GM19043 (cell line): ENCODE data around the gene NKPD1.

Experiments
- ATAC-seq: cut with Tn5 transposase; IDR thresholded peaks from one replicate; pipeline ENCODE4 v1.9.1; 2021; ENCODE audit warnings: low read depth; ENCODE audit not compliant: unreplicated experiment

Gene NKPD1

DNA sequence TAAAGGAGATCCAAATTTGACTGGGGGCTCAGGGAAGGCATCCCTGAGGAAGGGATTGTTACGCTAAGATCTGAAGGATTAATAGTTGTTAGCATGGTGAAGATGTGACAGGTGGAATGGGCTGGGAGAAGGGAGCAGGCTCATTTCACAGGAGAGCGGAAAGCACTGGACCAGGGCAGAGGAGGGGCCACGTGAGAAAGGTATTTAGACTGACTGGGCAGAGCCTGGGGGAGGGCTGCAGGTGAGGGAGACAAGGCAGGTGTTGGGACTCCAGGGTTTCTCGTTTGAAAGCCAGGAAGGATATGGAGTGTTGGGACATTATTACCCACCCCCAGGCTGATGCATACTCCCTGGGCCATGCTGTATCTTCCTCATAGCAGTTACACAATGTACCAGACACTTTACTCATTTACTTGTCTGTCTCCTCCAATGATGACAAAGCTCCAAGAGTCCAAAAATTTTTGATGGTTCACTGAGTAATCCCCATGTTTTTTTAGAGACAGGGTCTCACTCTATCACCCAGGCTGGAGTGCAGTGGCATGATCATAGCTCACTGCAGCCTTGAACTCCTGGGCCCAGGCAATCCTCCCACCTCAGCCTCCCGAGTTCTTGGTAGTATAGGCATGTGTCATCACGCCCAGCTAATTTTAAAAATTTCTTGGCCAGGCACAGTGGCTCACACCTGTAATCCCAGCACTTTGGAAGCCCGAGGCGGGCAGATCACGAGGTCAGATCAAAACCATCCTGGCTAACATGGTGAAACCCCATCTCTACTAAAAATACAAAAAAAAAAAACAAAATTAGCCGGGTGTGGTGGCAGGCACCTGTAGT, 14.9 kb upstream of the NKPD1 start:
- no peak for ATAC-seq

DNA sequence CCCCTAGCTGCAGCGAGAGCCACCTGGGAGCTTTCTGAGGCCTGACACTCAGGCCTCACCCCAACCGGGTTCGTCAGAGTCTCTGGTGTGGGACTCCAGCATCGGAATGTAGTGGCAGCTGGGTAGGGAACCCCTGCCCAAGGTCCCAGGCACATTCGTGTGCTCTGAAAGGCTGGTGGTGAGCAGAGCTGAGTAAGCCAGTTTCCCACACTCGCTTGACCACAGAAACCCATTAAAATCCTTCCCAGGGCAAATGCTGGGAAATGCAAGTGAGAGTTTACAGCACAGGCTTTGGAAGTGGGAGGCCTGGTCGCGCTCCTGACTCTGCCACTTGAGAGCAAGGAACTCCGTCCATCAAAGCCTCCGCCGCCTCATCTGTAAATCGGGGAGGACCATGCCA, 13.0 kb upstream of the NKPD1 start:
- no peak for ATAC-seq

DNA sequence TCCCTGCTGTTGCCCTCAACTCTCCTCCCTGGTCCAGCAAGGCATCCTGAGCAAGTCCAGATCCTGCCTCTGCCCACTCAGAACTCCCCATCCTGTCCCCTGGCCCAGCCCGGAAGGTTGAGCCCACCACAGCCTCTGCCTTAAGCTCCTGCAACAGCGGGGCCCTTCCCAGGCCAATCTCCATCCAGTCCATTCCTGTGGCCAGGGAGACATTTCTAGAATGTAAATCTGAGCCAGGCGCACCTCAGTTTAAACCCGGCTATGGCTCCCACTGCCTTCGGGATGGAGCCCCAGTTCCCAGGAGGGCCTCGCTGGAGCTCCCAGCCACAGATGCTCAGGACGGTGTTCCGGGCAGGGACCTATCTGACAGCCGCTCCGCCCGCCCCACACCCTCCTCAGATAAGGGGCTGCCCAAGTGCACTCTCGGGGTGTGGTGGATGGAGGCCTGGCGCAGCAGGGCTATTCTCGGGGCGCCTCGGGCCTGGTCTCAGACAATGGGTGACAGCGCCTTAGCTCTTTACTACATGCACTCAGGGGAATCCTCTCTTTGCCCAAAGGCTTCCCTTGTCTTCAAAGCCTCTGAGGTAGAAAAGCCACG, 11.9 kb upstream of the NKPD1 start:
- no peak for ATAC-seq

DNA sequence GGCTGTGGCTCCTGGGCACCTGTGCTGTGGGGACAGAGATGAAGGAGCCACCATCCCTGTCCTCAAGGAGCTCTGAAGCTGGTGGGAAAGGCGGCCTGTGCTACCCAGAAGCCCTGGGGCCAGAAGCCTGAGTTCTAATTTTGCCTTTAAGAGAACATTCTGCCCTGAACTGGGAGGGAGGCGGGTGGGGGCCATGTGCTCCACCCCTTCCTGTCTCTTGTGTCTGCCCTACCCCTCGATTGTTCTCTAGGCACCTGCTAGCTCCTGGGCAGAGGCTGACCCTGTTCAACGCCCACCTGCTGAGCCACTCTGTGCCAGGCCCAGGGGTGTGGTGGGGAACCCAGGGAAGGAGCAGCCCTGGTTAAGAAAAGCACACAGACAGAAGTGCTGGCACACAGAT, 11.4 kb upstream of the NKPD1 start:
- ATAC-seq: no peak

DNA sequence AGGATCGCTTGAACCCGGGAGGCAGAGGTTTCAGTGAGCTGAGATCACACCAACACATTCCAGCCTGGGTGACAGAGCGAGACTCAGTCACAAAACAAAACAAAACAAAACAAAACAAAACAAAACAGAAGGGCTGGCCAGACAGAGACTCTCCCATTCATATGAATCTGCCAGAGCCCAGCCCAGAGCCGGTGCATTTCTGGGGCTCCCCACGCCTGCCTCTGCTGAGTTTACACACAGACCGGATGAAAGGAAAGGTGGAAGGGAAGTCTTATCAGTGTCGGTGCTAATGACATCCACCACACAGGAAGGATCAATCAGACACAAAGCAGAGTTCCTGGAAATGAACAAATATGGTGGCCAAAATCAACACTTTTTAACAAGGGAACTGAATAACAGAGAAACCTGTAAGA, 10.4 kb upstream of the NKPD1 start:
- ATAC-seq: no peak

DNA sequence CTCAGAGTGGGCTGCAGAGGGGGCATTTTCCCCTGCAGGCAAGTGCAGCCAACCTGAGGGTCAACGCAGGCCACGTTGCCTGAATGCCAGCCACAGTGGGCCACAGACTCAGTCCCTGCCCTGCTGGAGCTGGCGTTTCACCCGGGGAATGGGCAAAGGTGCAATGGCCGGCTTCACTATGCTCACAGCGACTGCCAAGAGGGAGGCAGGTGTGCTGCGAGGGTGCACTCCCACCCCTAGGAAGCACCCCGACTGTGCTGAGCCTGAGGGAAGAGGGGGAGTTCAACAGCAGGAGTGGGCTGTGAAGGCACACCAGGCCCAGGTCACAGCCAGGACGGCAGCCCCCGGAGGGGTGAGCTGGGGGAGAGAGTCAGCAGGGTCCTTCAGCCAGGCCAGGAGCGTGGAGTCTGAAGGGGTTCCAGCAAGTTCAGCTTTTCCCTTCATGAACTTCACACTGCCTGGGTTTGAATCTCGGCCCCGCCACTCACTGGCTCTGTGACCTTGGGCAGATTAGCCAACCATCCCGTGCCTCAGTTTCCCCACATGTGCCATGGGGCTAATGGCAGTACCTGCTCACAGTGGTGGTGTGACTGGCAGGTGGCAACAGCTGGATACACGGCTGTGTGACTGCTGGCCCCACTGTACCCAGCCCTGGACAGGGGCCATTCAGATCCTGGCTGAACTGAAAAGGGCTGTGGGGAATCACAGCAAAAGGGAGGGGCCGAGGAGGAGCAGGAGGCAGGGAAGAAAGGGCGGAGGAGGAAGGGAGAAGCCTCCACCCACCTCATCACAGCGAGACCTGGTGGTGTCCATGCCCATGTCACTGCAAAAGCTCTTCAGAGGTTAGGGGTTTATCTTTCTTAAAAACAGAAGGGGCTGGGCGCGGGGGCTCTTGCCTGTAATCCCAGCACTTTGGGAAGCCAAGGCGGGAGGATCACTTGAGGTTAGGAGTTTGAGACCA, 9.6 kb upstream of the NKPD1 start:
- no peak for ATAC-seq

DNA sequence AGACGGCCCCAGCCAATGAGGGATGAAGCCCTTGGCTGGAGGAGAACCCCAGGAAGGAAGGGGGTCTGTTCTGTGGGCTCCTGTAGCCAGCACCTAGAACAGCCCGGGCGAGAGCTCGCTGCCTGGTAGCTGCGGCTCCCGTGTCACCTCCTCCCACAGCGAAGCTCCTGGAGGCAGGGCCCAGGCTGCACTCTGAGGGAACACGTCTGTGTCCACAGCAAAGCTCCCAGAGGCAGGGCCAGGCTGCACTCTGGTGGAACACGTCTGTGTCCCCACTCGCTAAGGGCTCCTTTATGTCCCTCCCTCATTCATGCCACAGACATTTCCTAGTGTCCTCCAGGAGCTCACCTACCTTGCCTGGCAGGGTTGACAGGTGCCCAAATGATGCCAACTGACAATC, 8.8 kb upstream of the NKPD1 start:
- ATAC-seq: no peak

DNA sequence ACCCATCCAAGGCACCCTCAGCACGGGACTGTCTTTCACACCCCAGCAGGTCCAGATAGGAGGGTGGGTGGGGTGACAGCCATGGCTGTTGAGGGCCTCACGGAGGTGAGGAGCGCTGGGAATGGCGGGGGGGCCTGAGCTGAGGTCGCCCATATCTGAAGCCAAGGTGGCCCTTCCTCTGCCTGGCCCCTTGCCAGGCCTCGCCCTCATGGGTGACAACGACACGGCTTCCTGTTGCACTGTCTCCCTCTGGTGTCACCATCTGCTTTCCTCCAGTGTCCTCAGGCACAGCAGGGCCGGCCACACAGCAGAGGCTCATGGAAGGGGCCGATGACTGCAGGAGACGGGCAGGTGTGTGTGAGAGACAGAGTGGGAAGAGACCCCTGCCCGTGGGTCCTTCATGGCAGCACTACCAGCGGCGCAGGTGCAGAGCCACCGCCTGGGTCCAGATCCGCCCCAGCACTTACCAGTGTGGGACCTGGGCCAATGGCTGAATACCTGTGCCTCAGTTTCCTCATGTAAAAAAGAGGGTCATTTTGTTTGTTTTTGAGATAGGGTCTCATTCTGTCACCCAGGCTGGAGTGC, 8.1 kb upstream of the NKPD1 start:
- ATAC-seq: no peak

DNA sequence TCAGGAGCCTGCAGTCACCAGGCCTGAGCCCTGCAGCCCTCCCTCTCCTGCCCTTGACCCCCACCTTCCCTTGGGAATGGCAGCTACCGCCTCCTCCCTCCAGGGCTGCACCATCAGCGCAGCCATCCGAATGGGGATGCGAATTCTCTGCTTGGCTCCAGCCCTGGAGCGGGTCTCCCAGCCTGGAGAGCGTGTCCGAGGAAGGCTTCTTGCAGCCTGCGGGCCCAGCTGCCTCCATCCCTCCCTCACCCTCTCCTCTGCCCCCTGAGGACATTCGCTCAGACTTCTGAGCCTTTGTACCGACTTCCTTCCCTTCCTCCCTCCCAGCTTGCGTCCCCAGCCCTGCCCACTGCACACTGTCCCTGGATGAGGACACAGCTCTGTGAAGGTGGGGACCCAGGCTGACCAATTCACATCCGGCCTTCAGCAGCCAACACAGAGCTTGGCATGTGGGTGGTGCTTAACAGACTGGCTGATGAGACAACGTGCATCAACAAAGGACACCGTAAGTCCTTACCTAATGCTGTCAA, 6.0 kb upstream of the NKPD1 start:
- ATAC-seq: no peak

DNA sequence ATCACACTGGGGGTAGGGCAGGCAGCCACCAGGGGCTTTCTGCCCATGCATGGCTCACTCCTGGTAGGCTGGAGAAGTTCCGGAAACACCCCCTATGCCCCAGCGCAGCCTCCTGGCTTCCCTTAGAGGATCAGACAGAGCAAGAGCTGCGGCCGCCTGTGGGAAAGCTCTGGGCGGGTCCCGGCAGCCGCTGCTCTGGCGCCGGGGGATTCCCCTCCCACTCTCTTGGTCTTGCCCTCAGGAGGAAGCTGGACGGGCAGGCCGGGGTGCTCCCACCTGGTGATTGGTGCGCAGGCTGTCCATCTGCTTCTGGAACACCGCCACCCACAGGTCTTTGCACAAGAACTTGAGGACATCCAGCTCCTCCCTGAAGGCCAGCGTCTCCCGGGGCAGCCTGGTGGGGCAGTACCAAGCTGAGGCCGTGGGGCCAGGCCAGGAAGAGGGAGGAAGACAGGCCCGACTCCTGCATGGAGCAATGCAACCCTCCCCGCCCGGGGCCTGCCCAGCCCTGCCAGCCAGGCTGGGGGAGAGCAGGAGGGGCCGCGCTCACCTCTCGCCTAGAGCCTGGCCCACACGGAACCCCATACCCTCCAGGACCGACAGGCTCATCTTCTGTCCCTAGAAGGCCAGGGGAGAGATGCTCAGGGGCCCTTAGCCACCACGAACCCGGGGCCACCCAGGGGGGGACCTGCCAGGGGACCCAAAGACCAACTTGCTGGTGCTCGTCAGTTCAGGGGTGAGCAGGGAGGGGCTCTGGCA, 4.0 kb upstream of the NKPD1 start:
- peak; percentile 64 for ATAC-seq

DNA sequence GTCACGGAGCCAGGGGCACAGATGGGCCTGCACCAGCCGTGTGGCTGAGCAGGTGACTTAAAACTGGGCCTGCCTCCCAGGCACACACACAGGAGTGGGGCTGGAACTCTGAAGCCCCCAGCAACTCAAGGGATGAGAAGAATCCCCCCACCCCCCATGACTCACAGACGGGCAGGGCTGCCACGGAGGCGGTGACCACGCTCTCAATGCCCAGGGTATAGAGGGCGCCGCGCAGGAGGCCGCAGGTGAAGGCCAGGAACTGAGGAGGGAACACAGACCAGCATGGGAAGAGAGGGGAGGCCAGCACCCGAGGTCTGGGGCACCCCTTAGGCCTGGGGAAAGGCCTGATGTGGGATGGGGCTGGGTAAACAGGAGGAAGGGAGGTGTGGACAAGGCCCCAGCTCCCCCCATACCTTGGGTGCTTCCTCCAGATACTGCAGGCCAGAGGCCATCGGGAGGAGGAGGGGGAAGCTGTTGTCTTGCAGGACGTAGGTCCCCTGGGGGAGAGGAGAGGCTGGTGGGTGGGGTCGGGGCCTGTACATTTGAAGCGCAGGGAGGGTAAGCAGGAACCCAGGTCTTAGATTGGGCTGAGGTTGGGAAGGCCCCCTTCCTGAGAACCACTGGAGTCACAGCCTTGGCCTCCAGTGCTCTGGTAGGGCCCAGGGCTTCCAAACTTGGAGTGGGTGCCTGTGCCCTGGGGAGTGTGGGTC, 3.1 kb upstream of the NKPD1 start:
- ATAC-seq: no peak

DNA sequence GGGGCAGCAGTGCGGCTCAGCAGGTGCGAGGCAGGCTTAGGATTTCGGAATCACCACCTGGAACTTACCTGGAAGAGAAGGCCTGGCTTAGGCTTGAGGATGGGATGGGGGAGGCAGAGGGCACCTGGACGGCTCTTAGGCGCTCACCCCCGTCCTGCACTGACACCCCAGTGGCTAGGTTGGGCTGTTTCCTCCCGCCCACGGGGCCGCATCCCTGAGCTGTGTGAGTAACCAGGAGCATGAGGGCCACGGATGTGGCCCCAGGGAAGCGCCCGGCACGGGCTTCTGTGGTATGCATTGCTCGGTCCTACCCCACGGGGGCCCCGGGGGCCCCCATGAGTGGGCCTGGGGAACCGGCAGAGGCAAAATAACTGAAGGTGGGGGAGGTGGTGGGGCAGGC, 2.4 kb upstream of the NKPD1 start:
- no peak for ATAC-seq

DNA sequence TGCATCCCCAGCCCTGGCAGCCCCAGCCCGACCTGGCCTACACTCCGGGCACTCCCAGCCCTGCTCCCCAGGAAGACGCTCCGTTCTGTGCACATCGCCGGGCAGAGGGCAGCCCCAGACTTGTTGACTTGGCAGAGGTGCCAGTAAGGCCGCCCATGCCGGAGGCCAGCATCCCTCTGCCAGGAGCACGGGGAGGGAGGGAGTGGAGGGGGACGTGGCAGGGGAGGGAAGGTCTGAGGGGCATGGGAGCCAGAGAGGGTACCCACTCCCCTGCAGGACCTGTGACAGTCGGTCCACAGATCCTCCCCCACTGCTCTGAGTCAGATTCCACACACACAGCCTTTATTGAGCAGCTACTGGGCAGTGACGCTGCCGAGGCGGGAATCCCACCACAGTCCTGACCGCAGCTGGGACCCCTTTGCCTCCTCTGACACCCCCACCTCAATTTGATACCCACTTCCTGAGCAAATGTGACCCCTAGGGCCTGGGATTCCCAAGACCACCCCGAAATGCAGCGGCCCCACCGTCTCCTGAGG, 1.9 kb upstream of the NKPD1 start:
- no peak for ATAC-seq

DNA sequence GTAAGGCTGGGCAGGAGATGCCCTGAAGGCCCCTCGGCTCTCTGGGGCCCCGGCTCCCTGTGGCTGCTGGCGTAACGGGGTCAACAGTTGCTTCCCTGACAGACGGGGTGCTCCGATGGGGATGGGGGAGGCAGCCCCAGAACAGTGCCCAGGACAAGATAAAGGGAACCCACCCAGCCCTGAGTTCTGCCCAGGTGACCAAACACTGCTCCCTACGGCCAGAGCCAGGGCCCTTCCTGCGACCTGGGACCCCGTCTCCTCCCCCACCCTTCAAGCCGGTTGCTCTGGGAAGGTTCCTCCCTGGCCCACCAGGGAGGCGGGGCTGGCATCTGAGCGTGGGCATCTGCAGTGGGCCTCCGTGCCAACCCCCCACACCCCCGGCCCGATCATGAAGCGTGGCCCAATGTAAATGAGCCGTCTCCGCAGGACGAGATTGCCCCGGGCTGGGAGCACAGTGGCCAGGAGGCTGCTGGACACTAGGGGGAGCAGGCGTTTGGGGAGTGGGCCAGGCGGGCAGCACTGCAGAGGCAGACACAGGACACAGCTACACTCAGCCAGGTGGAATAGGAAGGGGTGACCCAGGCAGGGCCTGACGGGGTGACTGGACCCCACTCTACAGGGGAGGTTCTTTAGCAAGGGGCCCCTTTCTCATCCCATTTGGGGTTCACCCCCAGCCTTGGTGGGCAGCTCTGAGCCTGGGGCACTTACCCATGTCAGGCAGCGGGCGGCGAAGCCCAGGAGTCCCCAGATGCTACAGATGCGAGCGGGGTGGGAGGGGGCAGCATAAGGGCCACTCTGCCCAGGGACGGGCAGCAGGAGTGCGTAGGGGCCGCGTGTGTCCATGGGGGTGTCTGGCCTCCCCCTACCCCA, 1.2 kb upstream of the NKPD1 start:
- ATAC-seq: no peak

DNA sequence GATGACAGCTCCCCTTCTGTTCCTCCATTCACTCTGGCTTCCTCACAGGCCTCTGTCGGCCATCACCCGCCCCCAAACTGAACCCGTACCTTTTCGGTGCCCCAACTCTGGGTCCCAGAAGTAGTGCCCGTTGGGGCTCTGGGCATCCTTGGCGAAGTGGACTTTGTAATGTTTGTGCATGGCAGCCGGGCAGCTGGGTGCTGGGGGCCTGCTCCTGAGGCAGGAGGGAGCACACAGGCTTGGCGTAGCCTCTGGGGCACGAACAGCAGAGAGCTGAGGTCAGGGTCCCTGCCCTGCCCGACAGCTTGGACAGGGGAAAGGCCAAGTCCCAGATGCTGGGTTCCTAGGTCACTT, 834 bp downstream of the NKPD1 start:
- ATAC-seq: no peak

DNA sequence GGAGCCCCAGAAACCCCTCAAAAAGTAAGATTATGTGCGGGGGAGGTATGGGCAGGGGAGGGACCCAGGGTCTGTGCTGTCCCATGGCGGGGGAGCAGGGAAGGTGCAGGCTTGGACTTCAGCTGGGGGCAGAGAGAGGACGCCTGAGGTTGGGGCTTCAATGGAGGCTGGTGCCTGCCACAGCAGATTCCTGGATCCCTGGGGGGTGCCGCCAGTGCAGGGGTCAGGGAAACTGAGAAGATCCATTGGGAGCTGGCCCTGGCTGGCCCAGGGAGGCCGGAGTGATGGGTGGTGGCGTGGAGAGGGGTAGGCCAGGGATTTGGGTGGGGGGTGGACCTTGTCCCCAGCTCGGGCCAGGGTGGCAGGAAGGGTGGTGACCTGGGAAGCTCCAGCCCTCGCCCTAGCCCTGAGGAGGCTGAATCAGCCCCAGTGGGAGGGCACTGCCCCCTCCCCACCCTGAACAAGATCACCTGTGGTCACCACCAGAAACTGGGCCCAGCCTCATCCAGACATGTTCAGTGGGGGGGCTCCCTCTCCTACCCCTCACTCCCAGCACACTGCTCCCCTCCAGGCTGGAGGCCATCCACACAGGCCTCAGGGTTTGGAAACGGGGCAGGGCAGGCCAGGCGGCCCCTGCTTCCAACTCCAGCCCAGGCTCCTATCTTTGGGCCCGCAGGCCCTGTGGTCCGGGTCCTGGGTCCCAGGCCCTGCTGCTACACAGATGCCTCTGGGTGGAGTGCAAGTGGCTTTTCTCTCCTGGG, 1.4 kb downstream of the NKPD1 start:
- no peak for ATAC-seq

DNA sequence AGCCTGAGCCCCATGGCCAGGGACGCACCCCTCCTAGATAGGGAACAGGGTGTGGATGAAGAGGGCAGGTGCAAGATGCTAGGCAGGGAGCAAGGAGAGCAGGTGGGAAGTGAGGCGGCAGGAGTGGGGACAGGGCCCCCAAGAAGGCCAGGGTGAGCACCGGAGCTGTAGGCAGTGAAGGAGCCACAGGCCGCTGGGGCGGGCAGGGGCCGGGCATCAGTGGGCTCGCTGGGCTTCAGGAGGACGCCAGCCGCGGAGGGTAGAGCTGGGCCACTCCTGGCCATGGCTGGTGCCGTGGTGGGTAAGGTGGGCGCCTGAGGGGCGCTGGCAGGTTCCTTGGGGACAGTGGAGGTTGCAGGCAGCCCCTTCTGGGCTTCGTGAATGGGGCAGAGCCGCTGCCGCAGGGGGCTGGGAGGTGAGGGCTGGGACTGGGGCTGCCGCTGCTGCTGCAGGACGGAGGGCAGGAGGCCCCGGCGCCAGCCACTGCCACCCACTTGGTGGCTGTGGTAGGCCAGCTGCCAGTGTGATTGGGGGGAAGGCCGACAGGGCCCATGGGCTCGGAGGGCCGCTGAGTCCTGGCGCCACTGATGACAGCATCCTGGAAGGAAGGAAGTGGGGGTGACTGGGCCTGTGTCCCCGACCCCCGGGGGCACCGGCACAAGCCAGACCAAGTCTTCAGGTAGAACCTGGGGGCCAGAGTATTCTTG, 2.1 kb downstream of the NKPD1 start:
- ATAC-seq: no peak
